ENCODE data around the gene DGAT2.

DNA sequence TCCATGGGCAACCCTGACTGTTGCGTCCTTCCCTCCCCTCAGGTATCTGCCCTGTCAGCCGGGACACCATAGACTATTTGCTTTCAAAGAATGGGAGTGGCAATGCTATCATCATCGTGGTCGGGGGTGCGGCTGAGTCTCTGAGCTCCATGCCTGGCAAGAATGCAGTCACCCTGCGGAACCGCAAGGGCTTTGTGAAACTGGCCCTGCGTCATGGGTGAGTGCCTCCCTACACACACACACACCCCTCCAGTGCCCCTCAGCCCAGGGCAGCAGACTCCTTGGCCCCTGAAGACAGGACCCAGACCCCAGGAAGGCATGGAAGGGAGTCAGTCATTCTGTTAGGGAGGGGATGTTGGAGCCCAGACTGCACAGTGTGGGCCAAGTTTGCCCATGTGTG is 28.5 kb downstream of the DGAT2 start:
- TF ChIP-seq, protein P1, sequence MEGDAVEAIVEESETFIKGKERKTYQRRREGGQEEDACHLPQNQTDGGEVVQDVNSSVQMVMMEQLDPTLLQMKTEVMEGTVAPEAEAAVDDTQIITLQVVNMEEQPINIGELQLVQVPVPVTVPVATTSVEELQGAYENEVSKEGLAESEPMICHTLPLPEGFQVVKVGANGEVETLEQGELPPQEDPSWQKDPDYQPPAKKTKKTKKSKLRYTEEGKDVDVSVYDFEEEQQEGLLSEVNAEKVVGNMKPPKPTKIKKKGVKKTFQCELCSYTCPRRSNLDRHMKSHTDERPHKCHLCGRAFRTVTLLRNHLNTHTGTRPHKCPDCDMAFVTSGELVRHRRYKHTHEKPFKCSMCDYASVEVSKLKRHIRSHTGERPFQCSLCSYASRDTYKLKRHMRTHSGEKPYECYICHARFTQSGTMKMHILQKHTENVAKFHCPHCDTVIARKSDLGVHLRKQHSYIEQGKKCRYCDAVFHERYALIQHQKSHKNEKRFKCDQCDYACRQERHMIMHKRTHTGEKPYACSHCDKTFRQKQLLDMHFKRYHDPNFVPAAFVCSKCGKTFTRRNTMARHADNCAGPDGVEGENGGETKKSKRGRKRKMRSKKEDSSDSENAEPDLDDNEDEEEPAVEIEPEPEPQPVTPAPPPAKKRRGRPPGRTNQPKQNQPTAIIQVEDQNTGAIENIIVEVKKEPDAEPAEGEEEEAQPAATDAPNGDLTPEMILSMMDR (IDR thresholded peaks at IDR 0.05), result no peak
- TF ChIP-seq POLR2A (IDR thresholded peaks at IDR 0.05), result no peak

Measured in right lobe of liver (tissue), 4 donors.